Coronary artery (tissue), 2 donors: Measurements from ENCODE around the gene MSGN1.
A peak's percentile ranks its signal among the peaks of the same experiment; 100 is the strongest.

ENCODE experiments used
- DNase-seq: peaks from one replicate; pipeline ENCODE4 v3.0.0-alpha.2; 2017; ENCODE audit warnings: low spot score
- H3K27ac ChIP-seq, 2 donors: fragments of 200-600 bp; sonication (generic); one replicate each; pipeline ENCODE4 v1.5.1; 2016 to 2019
- H3K4me3 ChIP-seq: fragments of 200-600 bp; sonication (generic); 2 replicates; pipeline ENCODE4 v1.5.1; 2016; ENCODE audit warnings: mild to moderate bottlenecking, moderate library complexity
- TF ChIP-seq, protein P1 (sequence below): fragments of 200-600 bp; sonication (generic); IDR thresholded peaks from one replicate; pipeline ENCODE4 v1.5.1; 2019; ENCODE audit warnings: antibody characterized with exemption

Gene MSGN1

DNA sequence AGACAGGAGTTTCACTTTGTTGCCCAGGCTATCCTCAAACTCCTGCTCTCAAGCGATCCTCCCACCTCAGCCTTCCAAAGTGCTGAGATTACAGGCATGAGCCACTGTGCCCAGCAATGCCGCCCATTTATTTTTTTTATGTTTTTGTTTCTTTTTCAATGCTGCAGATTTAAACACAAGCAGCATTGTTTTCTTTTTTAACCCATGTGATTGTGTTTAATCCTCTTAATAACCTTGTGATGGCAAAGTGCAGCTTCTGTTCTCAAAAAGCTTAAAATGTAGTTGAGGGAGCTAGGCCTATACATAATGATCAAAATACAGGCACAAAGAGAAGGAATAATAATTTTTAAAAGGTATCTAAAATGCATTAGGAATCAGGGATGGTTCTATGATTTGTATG lies 11.5 kb downstream of the MSGN1 start:
- DNase-seq: no peak
- Histone ChIP-seq H3K4me3 (no peak overlapping the region), H3K27ac (no peak overlapping the region)
- TF ChIP-seq, protein P1, sequence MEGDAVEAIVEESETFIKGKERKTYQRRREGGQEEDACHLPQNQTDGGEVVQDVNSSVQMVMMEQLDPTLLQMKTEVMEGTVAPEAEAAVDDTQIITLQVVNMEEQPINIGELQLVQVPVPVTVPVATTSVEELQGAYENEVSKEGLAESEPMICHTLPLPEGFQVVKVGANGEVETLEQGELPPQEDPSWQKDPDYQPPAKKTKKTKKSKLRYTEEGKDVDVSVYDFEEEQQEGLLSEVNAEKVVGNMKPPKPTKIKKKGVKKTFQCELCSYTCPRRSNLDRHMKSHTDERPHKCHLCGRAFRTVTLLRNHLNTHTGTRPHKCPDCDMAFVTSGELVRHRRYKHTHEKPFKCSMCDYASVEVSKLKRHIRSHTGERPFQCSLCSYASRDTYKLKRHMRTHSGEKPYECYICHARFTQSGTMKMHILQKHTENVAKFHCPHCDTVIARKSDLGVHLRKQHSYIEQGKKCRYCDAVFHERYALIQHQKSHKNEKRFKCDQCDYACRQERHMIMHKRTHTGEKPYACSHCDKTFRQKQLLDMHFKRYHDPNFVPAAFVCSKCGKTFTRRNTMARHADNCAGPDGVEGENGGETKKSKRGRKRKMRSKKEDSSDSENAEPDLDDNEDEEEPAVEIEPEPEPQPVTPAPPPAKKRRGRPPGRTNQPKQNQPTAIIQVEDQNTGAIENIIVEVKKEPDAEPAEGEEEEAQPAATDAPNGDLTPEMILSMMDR: no peak

DNA sequence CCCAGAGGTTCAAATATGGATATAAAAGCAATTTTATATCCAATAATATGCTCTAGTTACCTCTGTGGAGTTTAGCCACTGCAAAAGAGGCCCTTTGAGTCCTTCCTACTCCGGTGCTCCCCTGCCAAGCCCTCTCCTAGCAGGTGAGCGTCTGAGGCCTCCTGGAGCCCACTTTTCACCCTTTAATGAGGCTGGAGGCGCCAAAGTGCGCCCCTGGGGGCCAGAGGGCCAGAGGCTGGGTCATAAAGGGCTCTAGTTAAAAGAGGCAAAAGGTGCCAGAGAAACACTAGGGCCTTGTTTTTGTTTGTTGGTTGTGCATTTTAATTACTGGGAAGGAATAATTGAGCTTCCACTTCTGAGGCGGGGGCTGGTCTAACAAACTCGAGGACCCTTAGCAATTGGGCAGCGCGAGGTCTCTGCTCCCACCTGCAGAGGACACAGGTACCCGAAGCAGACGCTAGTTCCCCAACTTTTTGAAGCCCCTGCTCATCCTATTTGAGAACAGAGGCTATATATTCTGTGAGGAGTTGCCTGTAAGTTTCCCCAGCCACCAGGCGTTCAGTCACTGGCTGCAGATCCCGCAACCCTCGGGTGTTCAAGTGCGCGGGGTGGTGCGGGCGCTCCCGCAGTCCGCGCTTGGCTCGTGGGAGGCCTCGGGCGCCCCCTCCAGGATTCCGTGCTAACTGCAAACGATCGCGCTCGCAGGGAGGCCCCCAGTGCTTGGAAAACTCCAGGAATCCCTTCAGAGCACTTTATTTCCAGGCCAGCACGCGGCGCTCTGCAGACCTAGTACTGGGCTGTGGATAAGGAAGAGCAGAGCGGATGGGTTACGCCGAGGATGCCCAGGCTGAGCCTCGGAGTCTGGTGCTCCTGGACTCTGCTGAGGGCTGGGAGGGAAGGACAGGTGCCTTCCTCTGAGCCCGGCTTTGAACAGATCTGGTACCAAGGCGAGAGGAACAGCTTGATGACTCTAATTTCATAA lies 14.1 kb downstream of the MSGN1 start:
- H3K27ac ChIP-seq: no peak overlapping the region
- peak overlapping the region; percentile 53 for H3K4me3 ChIP-seq
- no peak for DNase-seq
- TF ChIP-seq, protein P1: peak; percentile 77

DNA sequence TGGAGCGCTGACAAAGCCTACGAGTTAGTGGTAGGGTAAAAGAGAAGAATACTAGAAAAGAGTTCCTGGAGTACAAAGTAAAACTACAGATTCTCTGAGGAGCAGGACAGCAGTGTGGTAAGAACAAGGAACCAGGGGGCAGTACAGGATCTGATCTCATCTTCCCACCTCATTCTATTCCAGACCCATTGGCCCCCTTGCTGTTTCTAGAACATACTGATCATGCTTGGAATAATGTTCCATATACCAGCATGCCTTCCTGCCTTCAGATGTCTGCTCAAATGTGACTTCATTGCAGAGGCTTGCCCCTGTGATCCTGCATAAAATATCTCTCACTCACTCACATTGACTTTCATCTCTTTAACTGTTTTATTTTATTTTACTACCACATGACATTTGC lies 19.3 kb downstream of the MSGN1 start:
- no peak overlapping the region for H3K4me3 ChIP-seq
- no peak overlapping the region for H3K27ac ChIP-seq
- TF ChIP-seq, protein P1: no peak
- no peak for DNase-seq

DNA sequence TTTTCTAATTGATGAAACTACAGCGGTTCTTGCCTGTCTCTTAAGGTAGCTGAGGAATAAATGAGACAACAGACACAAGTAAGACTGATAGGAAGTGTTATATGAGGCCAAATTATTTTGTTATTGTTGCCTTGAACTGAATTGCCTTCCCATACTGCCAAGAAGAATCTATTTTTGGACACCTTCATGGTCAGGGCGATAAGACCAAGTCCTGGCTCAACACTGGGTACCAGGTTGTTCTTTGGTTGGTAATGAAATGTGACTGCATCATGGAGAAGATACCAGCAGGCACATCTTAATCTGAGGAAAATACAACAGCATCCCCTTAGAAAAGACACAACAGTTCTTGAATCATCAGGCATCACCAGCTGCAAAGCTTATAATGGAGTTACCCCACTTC lies 23.7 kb downstream of the MSGN1 start:
- DNase-seq: no peak
- H3K4me3 ChIP-seq: no peak overlapping the region
- TF ChIP-seq, protein P1: no peak
- no peak overlapping the region for H3K27ac ChIP-seq

DNA sequence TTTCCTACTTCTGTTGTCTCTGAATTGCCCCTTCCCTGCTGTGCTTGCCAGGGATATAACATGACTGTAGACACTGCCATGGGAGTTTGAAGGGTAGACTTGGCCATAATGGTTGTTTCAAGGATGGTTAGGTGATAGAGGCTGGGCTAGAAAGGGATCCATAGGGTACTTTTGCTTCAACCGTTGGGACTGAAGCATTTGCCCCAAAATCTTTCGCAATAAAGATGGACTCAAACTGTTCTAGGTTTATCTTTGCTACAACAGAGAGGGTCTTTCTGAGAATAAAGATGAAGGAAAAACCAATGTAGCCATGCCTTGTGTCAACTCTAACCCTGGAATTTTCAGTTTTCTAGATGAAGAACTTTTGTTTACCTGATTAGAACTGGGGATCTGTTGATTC lies 27.2 kb downstream of the MSGN1 start:
- TF ChIP-seq, protein P1: no peak

DNA sequence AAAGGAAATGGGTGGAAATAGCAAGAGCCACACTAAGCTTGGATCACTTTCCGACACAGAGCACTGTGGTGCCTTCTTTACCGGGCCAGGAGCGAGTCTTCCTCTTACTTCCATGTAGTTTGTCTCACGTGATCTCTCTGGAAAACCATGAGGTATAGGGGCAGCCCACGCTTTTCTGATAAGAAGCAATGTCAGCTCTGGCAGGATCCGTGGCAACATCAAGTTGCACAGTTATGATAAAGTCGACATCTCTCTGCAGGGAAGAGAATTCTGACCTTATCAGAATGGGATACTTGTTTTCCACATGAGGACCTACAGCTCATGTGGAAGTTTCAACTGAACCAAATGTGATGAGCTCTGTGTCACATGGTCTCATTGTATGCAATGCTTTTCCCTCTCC lies 29.5 kb downstream of the MSGN1 start:
- TF ChIP-seq, protein P1: no peak
- H3K27ac ChIP-seq: no peak overlapping the region
- no peak overlapping the region for H3K4me3 ChIP-seq
- DNase-seq: no peak

More for the DNA sequence above, 27.2 kb downstream of the MSGN1 start:
- H3K27ac ChIP-seq: no peak overlapping the region
- DNase-seq: no peak
- H3K4me3 ChIP-seq: no peak overlapping the region

DNA sequence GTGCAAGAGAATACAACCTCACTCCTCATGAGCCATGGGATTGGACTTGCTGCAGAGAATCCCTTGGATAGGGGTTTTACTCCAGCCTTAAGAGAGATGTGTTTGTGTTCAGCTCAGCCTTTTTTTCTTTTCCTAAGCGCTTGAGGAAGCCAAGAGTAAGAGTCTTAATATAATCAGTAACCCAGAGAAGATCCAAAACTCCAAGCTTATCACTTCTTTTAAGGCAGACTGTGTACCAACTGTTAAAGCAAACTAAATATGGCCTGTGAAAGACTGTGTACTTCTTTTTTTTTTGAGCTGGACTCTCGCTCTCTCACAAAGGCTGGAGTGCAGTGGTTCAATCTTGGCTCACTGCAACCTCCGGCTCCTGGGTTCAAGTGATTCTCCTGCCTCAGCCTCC lies 30.4 kb downstream of the MSGN1 start:
- Histone ChIP-seq H3K27ac (no peak overlapping the region), H3K4me3 (no peak overlapping the region)
- DNase-seq: no peak
- TF ChIP-seq, protein P1: no peak
